Muscle of leg (tissue), 11 donors: ENCODE measurements around the gene TENM4. TPM values are rescaled to one million over a fixed set of nuclear protein-coding genes. Genes with fewer than 3 reads are reported as not detected.

ENCODE experiments used
- DNase-seq: peaks from one replicate; pipeline ENCODE4 v3.0.0; 2013
- H3K27ac ChIP-seq: one replicate; pipeline ENCODE4 v1.5.1; 2013; ENCODE audit warnings: mild to moderate bottlenecking, low read length, control low read depth
- H3K27me3 ChIP-seq: one replicate; pipeline ENCODE4 v1.6.1; 2013; ENCODE audit warnings: low read length; ENCODE audit not compliant: control insufficient read depth, insufficient read depth
- H3K36me3 ChIP-seq: one replicate; pipeline ENCODE4 v1.6.1; 2013; ENCODE audit warnings: low read length; ENCODE audit not compliant: control insufficient read depth, insufficient read depth
- H3K4me1 ChIP-seq: one replicate; pipeline ENCODE4 v1.6.1; 2013; ENCODE audit warnings: low read length; ENCODE audit not compliant: control insufficient read depth, insufficient read depth
- H3K4me3 ChIP-seq: one replicate; pipeline ENCODE4 v1.5.1; 2013; ENCODE audit warnings: low read length, control low read depth
- H3K9me3 ChIP-seq: replicated peaks from 2 replicates; pipeline ENCODE4 v1.6.1; 2013; ENCODE audit warnings: low read depth, low read length; ENCODE audit not compliant: control insufficient read depth
- WGBS: methylation state at CpG from one replicate; pipeline ENCODE4 v1.1.5; 2013; ENCODE audit warnings: missing lambda C conversion rate; ENCODE audit not compliant: insufficient coverage; 5-methylcytosine and 5-hydroxymethylcytosine counted together
- polyA plus RNA-seq, 8 donors: library from polyadenylated mRNA; unstranded; fragments of 120-200 nt; gene quantifications; one replicate each; pipeline versions ENCODE4 v1.2.1 to v1.2.3, GENCODE V29; 2013; ENCODE audit warnings: inconsistent platforms in 1 of 8, low replicate concordance in 1 of 8; ENCODE audit not compliant: insufficient read length in 8 of 8, insufficient read depth in 1 of 8
- total RNA-seq: library from RNA; stranded (reverse); fragments of 120-200 nt; gene quantifications from one replicate; pipeline ENCODE4 v1.2.4, GENCODE V29; 2013

Gene TENM4
- total and polyA plus RNA-seq, 9 donors: 4.6 to 13.8 (median 10.3) TPM

DNA sequence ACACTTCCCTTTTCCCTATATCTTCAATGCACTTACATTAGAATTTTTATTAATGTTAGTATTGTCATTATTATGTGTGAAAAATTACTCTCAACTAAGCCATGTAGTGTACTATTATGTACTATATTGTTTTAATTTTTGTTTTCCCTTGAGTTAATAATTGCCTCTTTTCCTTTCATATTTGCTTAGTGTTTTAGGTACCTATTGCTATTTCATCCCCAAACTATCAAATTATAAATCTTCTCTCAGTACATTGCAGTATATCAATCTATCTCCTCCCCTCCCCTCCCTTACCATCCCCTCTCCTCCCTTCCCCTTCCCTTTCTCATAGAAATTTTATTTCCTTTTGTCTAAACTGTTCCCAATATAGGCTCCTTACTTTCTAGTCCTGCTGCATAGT, 12.8 kb upstream of the TENM4 start:
- H3K27me3 ChIP-seq: no peaks in the 10 kb centered on the region
- H3K4me3 ChIP-seq: no peak overlapping the region
- no peaks in the 10 kb centered on the region for H3K36me3 ChIP-seq
- no peaks in the 10 kb centered on the region for H3K9me3 ChIP-seq
- H3K27ac ChIP-seq: no peak overlapping the region
- DNase-seq: no peak
- H3K4me1 ChIP-seq: peaks cover 3% of the 10 kb centered on the region

DNA sequence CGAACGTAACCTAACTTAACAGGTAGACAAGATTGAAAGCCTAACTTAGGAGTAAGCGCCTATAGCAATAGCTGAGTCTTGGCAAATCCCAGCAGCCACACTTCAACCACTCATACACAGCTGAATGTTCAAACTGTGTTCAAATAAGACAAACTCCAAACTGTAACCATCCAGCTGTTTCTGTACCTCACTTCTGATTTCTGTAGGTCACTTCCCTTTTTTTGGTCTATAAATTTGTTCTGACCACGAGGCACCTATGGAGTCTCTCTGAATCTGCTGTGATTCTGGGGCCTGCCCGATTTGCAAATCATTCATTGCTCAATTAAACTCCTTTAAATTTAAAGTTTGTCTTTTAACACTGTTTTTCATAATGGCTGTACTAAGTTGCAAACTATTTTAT, 8.2 kb upstream of the TENM4 start:
- DNase-seq: no peak
- WGBS: 90% methylated on average over 2 of the region's 5 CpGs
- no peaks in the 10 kb centered on the region for H3K4me1 ChIP-seq
- H3K27me3 ChIP-seq: no peaks in the 10 kb centered on the region
- no peak overlapping the region for H3K27ac ChIP-seq
- H3K36me3 ChIP-seq: no peaks in the 10 kb centered on the region
- no peaks in the 10 kb centered on the region for H3K9me3 ChIP-seq
- H3K4me3 ChIP-seq: no peak overlapping the region

DNA sequence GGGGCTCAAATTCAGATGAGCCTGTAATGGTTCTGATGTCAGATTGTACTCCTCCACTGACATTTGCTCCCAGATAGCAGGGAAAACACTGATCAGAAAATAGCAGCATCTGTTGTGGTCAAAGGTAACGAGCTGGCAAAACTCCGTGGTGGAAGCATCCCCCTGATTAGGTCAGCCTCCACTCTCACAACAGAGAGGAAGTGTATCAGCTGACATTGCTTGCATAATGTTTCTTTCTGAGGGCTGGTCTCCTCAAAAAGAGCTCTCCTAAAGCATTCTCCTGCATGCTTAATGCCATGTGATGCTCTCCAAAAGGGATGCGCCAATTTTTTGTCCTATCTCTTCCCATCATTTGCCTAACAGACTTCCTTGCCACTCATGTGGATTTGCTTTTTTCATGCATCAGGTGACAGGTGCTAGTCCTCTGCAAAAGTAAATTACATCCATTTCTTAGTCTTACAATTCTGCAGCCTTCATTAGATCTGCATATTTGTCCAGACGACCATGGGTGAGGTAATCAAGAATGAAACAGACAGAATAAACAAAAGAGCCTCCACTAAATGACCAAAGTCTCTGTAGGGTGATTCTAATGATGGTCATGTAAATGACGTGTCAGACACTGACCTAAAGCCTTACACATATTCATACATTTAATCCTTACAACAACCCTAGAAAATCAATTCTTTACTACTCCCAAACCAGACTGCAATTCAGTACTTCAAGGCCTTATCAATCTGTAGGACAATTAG, 6.4 kb upstream of the TENM4 start:
- Histone ChIP-seq H3K4me3 (no peak overlapping the region), H3K36me3 (no peaks in the 10 kb centered on the region), H3K4me1 (no peaks in the 10 kb centered on the region), H3K27ac (no peak overlapping the region), H3K9me3 (no peaks in the 10 kb centered on the region), H3K27me3 (no peaks in the 10 kb centered on the region)
- no peak for DNase-seq
- 89% methylated on average over 1 of the region's 5 CpGs for WGBS

DNA sequence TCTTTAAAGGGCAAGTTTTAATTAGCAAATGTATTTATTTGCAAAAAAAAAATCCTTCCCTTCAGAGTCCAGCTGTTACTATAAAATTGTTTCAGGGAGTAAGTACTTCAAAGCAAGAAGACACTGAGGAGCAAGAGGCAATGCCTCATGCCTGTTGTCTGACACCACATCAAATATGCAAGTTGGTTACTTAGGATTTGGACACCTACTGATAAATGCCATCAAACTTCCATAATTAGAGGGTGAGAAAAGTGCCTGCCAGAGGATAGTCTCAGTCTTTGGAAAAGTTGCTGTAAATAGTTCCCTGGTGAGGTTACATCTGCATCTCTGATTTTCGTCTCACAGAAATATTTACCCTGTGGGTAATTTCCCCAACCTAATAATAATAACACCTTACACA, 4.1 kb upstream of the TENM4 start:
- no peak for DNase-seq
- H3K4me3 ChIP-seq: no peak overlapping the region
- no peak overlapping the region for H3K27ac ChIP-seq
- no peaks in the 10 kb centered on the region for H3K9me3 ChIP-seq
- no peaks in the 10 kb centered on the region for H3K36me3 ChIP-seq
- peaks cover 10% of the 10 kb centered on the region for H3K27me3 ChIP-seq
- 11% methylated on average over 1 of the region's 1 CpG for WGBS
- peaks cover 7% of the 10 kb centered on the region for H3K4me1 ChIP-seq

DNA sequence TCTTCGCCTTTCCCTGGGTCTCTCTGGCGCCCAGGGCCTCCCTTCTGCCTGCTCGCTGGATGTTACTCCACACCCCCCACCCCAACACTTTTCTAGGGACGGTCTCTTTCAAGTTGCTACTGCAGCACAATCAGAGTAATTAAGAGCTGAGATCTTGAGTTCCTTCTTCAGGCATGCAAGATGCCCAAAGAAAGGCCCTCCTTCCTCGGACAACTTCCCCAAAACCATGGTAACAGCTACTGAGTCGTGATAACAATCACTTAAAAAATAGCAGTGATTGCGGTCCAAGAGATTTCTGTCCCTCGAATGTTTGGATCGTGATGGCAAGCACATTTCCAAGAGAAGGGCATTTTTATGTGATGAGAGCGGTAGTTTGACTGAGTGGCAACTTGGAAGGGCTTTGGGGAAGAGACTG, 638 bp upstream of the TENM4 start:
- peak; percentile 59 for DNase-seq
- H3K27ac ChIP-seq: peak overlapping the region; percentile 55

DNA sequence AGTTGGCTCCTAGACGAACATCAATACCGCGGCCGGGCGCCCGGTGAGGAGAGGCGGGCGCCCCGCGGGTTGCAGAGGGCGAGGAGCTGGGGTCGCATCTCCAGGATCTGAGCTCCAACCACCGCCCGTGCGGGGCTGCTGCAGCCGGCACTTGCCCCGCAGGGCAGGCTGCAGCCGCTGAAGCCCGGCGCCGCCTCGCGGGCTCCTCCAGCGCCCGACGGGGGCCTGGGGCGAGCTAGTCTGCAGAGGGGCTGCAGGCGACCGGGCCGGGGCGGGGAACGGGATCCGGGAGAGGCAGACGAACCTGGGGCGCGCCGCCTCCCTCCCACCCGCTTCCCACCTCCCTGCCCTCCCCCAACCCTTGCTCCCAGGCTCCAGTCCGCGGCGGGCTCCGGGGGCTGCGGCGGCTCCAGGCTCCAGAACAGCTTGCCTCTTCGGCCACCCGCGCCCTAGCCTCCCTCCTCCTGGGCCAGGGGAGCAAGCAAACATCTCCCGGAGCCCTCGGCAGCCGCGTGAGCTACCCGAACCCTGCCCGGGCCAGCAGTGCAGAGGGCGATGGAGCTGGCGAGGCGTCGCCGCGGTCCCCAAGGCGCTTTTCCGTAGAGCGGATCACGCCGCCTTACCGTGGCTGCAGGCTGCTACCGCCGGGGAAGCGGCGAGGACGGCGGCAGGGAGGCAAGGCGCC, 802 bp downstream of the TENM4 start:
- H3K27ac ChIP-seq: peak overlapping the region; percentile 61
- H3K27me3 ChIP-seq: peaks cover 42% of the 10 kb centered on the region
- peaks cover 36% of the 10 kb centered on the region for H3K4me1 ChIP-seq
- H3K4me3 ChIP-seq: peak overlapping the region; percentile 74
- DNase-seq: peak; percentile 55
- no peaks in the 10 kb centered on the region for H3K9me3 ChIP-seq
- WGBS: under 1% methylated on average over 72 of the region's 72 CpGs
- no peaks in the 10 kb centered on the region for H3K36me3 ChIP-seq

More for the DNA sequence above, 638 bp upstream of the TENM4 start:
- peak overlapping the region; percentile 74 for H3K4me3 ChIP-seq
- no peaks in the 10 kb centered on the region for H3K36me3 ChIP-seq
- H3K27me3 ChIP-seq: peaks cover 41% of the 10 kb centered on the region
- no peaks in the 10 kb centered on the region for H3K9me3 ChIP-seq
- 4% methylated on average over 7 of the region's 10 CpGs for WGBS
- peaks cover 34% of the 10 kb centered on the region for H3K4me1 ChIP-seq

DNA sequence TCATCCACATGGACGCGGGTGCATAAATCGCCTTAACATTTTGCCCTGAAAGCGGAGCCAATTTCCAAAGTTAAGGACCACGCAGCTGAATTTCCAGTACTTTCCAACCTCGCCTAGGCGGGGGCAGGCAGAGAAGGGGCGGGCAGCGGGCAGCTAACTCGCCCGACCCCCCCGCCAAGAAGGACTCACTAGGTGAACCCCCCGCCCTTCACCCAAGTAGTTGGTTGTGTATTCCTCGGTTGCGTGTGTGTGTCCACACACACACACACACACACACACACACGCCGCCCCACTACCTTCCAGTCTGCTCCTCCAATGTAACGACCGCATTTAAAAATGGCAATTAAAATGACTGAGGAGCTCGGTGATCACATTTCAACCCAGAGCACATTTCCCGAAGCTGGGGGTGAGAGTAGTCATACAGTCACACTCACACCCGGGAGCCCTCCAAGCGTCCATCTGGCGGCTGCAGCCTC, 1.4 kb downstream of the TENM4 start:
- Histone ChIP-seq H3K4me3 (peak overlapping the region; percentile 74), H3K27ac (no peak overlapping the region), H3K36me3 (no peaks in the 10 kb centered on the region), H3K9me3 (no peaks in the 10 kb centered on the region), H3K27me3 (peaks cover 42% of the 10 kb centered on the region), H3K4me1 (peaks cover 36% of the 10 kb centered on the region)
- peak; percentile 56 for DNase-seq
- WGBS: 4% methylated on average over 11 of the region's 24 CpGs

DNA sequence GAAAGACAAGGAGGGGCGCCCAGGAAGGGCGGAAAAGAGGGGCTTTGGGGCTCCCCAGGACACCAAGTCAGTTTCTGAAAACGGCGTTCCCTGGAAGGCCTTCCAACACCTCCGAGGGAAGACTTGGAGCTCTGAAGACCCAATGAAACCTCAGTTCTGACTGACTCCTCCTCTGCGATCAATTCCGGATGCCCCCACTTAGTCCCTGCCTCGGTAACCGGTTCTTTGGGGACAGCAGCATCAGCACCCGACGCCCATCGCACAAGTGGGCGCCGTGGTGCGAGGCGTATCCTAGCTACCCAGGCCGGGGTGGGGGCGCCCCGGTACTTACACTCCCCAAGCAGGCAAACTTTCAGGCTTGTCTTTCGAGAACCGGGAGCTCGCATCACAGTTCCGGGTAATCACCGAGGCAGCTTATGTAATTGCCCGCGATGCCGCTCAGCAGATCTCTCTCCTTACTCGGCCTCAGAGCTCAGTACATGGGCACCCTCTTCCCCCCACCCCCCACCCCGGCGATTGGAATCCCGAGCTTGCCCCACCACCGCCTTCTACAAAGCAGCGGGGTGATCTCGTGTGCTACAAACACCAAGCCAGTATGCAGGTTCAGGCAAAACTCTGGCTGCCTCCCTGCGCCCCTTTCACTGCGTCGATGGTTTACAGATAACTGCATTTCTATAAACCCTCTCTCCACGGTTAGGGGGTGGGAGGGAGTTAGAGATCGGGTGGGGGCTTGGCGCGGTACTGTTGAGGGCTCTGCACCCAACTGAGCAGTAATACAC, 2.0 kb downstream of the TENM4 start:
- 3% methylated on average over 24 of the region's 41 CpGs for WGBS
- peak overlapping the region; percentile 70 for H3K27ac ChIP-seq
- H3K36me3 ChIP-seq: no peaks in the 10 kb centered on the region
- peaks cover 45% of the 10 kb centered on the region for H3K27me3 ChIP-seq
- peak overlapping the region; percentile 74 for H3K4me3 ChIP-seq
- peak; percentile 53 for DNase-seq
- H3K9me3 ChIP-seq: no peaks in the 10 kb centered on the region
- peaks cover 36% of the 10 kb centered on the region for H3K4me1 ChIP-seq

DNA sequence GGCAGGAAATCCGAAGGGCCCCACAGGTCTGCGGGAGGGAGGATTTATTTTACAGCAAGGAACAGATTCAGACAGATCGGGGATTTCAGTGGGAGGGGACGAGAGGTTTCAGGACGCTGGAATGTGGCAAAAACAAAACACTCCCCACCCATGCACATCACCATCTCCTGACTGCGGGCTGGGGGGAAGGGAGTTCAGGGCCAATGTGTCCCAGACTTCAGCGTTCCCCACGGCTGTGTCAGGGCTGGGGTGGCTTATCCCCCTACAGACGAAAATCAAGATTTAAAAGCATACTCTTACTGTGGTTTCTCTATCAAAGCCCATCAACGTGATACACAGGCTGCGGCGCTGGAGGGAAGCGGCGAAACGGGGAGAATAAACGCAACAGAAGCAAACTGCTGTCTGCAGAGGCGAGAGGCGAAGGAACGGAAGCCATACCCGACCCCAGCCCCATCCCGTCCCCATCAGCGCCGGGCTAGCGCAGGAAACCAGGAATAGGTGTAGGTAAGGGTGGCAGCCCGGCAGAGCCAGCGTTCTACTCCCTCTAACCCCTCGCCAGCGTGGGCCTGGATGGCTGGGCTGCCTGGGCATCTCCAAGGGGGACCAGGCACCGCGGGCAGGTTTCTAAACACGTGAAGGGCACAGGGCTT, 2.7 kb downstream of the TENM4 start:
- Histone ChIP-seq H3K27ac (peak overlapping the region; percentile 70), H3K4me3 (peak overlapping the region; percentile 74), H3K4me1 (peaks cover 36% of the 10 kb centered on the region), H3K27me3 (peaks cover 48% of the 10 kb centered on the region), H3K9me3 (no peaks in the 10 kb centered on the region), H3K36me3 (no peaks in the 10 kb centered on the region)
- DNase-seq: peak; percentile 45
- 4% methylated on average over 11 of the region's 31 CpGs for WGBS
